K562 (cell line): ENCODE data around the gene RNF215. TPM values are rescaled to one million over a fixed set of nuclear protein-coding genes. Genes with fewer than 3 reads are reported as not detected.
A peak's percentile ranks its signal among the peaks of the same experiment; 100 is the strongest.

Experiments
- CHD4 ChIP-seq: fragments of 200-600 bp; sonication (generic); IDR thresholded peaks from 3 replicates; pipeline ENCODE4 v1.6.1; 2012; ENCODE audit warnings: low read depth, mild to moderate bottlenecking, mixed read lengths, low read length, inconsistent platforms; ENCODE audit not compliant: insufficient read depth, insufficient replicate concordance, poor library complexity, severe bottlenecking
- MAZ ChIP-seq, 2 experiments: fragments of 450-650 bp in 1 of 2; sonication (generic) in 1 of 2; formaldehyde crosslinking; IDR thresholded peaks in 1 of 2; conservative IDR thresholded peaks in 1 of 2; 2 replicates each; pipeline versions ENCODE4 v1.4.0 to v1.5.0; 2020; ENCODE audit warnings: mild to moderate bottlenecking in 1 of 2, missing genetic modification reagents in 1 of 2
- RAD51 ChIP-seq: fragments of 450-650 bp; IDR thresholded peaks from 2 replicates; pipeline ENCODE4 v1.7.1; 2016; ENCODE audit warnings: low read depth, mild to moderate bottlenecking, borderline replicate concordance
- RCOR1 ChIP-seq, 2 experiments: IDR thresholded peaks; 2 replicates each; pipeline ENCODE4 v1.6.1; 2012; ENCODE audit warnings: low read depth in 2 of 2, low read length in 2 of 2, borderline replicate concordance in 1 of 2, improper control_type of control experiment in 1 of 2
- SMC3 ChIP-seq: conservative IDR thresholded peaks from 2 replicates; pipeline ENCODE4 v1.6.1; 2011; ENCODE audit warnings: low read depth, low read length, improper control_type of control experiment; ENCODE audit not compliant: insufficient read depth
- SP1 ChIP-seq: sonication (generic); formaldehyde crosslinking; IDR thresholded peaks from 2 replicates; pipeline ENCODE4 v1.8.1; 2022; ENCODE audit warnings: mild to moderate bottlenecking, missing genetic modification reagents
- SREBF1 ChIP-seq: fragments of 150-350 bp; IDR thresholded peaks from 2 replicates; pipeline ENCODE4 v1.6.1; 2014; ENCODE audit warnings: antibody characterized with exemption, low read depth, low read length, borderline replicate concordance
- TAF9B ChIP-seq: fragments of 450-650 bp; IDR thresholded peaks from 2 replicates; pipeline ENCODE4 v1.6.1; 2018; ENCODE audit warnings: mild to moderate bottlenecking; ENCODE audit not compliant: partially characterized antibody
- XRCC5 ChIP-seq: fragments of 200-400 bp; formaldehyde crosslinking; IDR thresholded peaks from 2 replicates; pipeline ENCODE4 v1.6.1; 2017; ENCODE audit warnings: low read depth, mild to moderate bottlenecking, low read length
- ZNF12 ChIP-seq: sonication (generic); formaldehyde crosslinking; IDR thresholded peaks from 2 replicates; pipeline ENCODE4 v1.4.0; 2020; ENCODE audit warnings: mild to moderate bottlenecking, missing genetic modification reagents
- ZNF239 ChIP-seq: fragments of 250-450 bp; sonication (Bioruptor Pico); IDR thresholded peaks from 2 replicates; pipeline ENCODE4 v1.4.0; 2020; ENCODE audit warnings: mild to moderate bottlenecking
- ZNF589 ChIP-seq: fragments of 200-800 bp; sonication (Bioruptor generic); IDR thresholded peaks from 2 replicates; pipeline ENCODE4 v1.6.1; 2016; ENCODE audit warnings: low read depth, missing genetic modification characterization, missing compliant biosample characterization
- polyA plus RNA-seq, 8 experiments: library from polyadenylated mRNA; depleted of rRNA in 4 of 8; stranded (reverse) in 5 of 8; unstranded in 3 of 8; fragments of >200 nt; fragmentation: Nextera tagmentation in 2 of 8; fragmentation: Illumina TruSeq in 1 of 8; extraction: Ambion mirVana in 2 of 8; extraction: Trizol in 1 of 8; gene quantifications; 2 replicates each; pipeline versions ENCODE4 v1.2.1 to v1.2.3, GENCODE V29; 2011 to 2014; ENCODE audit warnings: inconsistent platforms in 1 of 8, missing spikeins in 1 of 8
- total RNA-seq, 7 experiments: library from RNA; depleted of rRNA in 6 of 7; stranded (reverse); fragments of >200 nt in 6 of 7; fragmentation: Illumina TruSeq in 2 of 7; extraction: Trizol in 2 of 7; gene quantifications; 2 replicates each; pipeline versions ENCODE4 v1.2.1 to v1.2.3, GENCODE V29; 2011 to 2021; ENCODE audit warnings: low replicate concordance in 1 of 7
- TF ChIP-seq, protein P1 (sequence below), 2 experiments: fragments of 150-350 bp in 1 of 2; IDR thresholded peaks; 2 replicates each; pipeline ENCODE4 v1.6.1; 2012 to 2016; ENCODE audit warnings: low read depth in 2 of 2, low read length in 2 of 2, mild to moderate bottlenecking in 1 of 2, moderate library complexity in 1 of 2
- TF ChIP-seq, protein P2 (sequence below), 2 experiments: IDR thresholded peaks; 2 replicates each; pipeline ENCODE4 v1.6.1; 2012; ENCODE audit warnings: improper control_type of control experiment in 2 of 2, low read depth in 2 of 2, low read length in 2 of 2, borderline replicate concordance in 1 of 2
- TF ChIP-seq, protein P3 (sequence below): fragments of 250-450 bp; sonication (Bioruptor Pico); IDR thresholded peaks from 2 replicates; pipeline ENCODE4 v1.9.0; 2021; ENCODE audit warnings: mild to moderate bottlenecking, inconsistent platforms
- TF ChIP-seq, protein P4 (sequence below): conservative IDR thresholded peaks from 2 replicates; pipeline ENCODE4 v1.6.1; 2011; ENCODE audit warnings: low read depth, mild to moderate bottlenecking, low read length; ENCODE audit not compliant: control insufficient read depth

RNF215 gene
- total and polyA plus RNA-seq, 9 of the 15 experiments (the other 6 are each of a cell fraction or from before 2014, with no cell fraction given): 0.08 to 9.8 (median 2.7) TPM

DNA sequence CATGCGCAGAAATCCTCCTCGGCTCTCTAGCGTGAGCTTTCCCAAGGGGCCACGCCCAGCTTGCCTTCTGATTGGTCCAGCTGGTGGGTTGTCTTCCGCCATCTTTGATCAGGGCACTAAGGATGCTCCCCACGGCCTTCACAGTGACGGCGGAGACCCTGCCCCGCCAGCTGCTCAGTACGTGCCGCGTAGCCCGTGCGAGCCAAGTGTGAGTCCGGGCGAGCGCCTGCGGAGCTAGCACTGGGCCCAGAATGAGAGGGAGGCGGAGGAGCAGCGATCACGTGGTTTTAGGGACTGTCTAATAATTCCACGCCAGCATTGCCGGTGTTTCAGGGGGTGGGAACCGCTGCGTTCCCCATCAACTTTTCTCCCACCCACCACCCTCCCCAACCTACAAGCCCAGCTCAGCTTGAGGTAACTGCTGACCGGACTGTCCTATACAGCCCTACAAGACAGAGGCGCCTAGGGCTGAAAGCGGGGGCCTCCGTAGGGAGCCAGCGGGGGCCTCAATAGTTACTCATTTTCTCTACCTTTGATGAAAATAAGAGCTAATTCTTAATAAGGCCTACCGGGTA lies 36.8 kb upstream of the RNF215 start (continued):
- TF ChIP-seq CHD4 (no peak), RCOR1 (IDR thresholded peaks at IDR 0.05; ENCODE audit: borderline replicate concordance in 1 of 2, low read depth in 2 of 2, low read length in 2 of 2) (peak in 1 of 2 experiments; percentile 78; a peak in 2 of 4 replicates), TAF9B (peak; percentile 82), ZNF589 (CRISPR knock-in tag) (0 out of 2 replicates have a peak, but pooled peaks have one; percentile 54), SMC3 (no peak), ZNF12 (CRISPR knock-in tag) (no peak), RAD51 (peak; percentile 96), ZNF239 (CRISPR knock-in tag) (no peak), MAZ (CRISPR knock-in tag; conservative IDR thresholded peaks at IDR 0.05 in 1 of 2, IDR thresholded peaks at IDR 0.05 in 1 of 2) (peak; percentile 49 to 66; a peak in 3 of 4 replicates), SP1 (CRISPR knock-in tag) (peak; percentile 87), SREBF1 (no peak), XRCC5 (no peak; the same call in 1 of the 2 replicates)
- TF ChIP-seq, protein P1, sequence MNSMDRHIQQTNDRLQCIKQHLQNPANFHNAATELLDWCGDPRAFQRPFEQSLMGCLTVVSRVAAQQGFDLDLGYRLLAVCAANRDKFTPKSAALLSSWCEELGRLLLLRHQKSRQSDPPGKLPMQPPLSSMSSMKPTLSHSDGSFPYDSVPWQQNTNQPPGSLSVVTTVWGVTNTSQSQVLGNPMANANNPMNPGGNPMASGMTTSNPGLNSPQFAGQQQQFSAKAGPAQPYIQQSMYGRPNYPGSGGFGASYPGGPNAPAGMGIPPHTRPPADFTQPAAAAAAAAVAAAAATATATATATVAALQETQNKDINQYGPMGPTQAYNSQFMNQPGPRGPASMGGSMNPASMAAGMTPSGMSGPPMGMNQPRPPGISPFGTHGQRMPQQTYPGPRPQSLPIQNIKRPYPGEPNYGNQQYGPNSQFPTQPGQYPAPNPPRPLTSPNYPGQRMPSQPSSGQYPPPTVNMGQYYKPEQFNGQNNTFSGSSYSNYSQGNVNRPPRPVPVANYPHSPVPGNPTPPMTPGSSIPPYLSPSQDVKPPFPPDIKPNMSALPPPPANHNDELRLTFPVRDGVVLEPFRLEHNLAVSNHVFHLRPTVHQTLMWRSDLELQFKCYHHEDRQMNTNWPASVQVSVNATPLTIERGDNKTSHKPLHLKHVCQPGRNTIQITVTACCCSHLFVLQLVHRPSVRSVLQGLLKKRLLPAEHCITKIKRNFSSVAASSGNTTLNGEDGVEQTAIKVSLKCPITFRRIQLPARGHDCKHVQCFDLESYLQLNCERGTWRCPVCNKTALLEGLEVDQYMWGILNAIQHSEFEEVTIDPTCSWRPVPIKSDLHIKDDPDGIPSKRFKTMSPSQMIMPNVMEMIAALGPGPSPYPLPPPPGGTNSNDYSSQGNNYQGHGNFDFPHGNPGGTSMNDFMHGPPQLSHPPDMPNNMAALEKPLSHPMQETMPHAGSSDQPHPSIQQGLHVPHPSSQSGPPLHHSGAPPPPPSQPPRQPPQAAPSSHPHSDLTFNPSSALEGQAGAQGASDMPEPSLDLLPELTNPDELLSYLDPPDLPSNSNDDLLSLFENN (IDR thresholded peaks at IDR 0.05; ENCODE audit: low read depth in 2 of 2, low read length in 2 of 2): no peak
- TF ChIP-seq, protein P2, sequence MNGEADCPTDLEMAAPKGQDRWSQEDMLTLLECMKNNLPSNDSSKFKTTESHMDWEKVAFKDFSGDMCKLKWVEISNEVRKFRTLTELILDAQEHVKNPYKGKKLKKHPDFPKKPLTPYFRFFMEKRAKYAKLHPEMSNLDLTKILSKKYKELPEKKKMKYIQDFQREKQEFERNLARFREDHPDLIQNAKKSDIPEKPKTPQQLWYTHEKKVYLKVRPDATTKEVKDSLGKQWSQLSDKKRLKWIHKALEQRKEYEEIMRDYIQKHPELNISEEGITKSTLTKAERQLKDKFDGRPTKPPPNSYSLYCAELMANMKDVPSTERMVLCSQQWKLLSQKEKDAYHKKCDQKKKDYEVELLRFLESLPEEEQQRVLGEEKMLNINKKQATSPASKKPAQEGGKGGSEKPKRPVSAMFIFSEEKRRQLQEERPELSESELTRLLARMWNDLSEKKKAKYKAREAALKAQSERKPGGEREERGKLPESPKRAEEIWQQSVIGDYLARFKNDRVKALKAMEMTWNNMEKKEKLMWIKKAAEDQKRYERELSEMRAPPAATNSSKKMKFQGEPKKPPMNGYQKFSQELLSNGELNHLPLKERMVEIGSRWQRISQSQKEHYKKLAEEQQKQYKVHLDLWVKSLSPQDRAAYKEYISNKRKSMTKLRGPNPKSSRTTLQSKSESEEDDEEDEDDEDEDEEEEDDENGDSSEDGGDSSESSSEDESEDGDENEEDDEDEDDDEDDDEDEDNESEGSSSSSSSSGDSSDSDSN (IDR thresholded peaks at IDR 0.05; ENCODE audit: borderline replicate concordance in 1 of 2, low read depth in 2 of 2, low read length in 2 of 2): peak; percentile 66 to 78; a peak in 3 of 4 replicates
- TF ChIP-seq, protein P3, sequence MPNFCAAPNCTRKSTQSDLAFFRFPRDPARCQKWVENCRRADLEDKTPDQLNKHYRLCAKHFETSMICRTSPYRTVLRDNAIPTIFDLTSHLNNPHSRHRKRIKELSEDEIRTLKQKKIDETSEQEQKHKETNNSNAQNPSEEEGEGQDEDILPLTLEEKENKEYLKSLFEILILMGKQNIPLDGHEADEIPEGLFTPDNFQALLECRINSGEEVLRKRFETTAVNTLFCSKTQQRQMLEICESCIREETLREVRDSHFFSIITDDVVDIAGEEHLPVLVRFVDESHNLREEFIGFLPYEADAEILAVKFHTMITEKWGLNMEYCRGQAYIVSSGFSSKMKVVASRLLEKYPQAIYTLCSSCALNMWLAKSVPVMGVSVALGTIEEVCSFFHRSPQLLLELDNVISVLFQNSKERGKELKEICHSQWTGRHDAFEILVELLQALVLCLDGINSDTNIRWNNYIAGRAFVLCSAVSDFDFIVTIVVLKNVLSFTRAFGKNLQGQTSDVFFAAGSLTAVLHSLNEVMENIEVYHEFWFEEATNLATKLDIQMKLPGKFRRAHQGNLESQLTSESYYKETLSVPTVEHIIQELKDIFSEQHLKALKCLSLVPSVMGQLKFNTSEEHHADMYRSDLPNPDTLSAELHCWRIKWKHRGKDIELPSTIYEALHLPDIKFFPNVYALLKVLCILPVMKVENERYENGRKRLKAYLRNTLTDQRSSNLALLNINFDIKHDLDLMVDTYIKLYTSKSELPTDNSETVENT (CRISPR knock-in tag): peak; percentile 30; the same call in 1 of the 2 replicates
- TF ChIP-seq, protein P4, sequence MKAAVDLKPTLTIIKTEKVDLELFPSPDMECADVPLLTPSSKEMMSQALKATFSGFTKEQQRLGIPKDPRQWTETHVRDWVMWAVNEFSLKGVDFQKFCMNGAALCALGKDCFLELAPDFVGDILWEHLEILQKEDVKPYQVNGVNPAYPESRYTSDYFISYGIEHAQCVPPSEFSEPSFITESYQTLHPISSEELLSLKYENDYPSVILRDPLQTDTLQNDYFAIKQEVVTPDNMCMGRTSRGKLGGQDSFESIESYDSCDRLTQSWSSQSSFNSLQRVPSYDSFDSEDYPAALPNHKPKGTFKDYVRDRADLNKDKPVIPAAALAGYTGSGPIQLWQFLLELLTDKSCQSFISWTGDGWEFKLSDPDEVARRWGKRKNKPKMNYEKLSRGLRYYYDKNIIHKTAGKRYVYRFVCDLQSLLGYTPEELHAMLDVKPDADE: peak; percentile 73; the same call in 1 of the 2 replicates
